Bronchial epithelial cell (primary cell): ENCODE data around the gene NDST3. TPM values are rescaled to one million over a fixed set of nuclear protein-coding genes. Genes with fewer than 3 reads are reported as not detected.

Source experiments
- DNase-seq: peaks from one replicate; pipeline ENCODE4 v3.0.0-alpha.2; 2010; ENCODE audit warnings: low read depth
- FAIRE-seq: peaks from 2 replicates; lab custom pipeline; 2011; peaks lifted over from hg19 to GRCh38; lab: Jason Lieb, UNC
- H3K27me3 ChIP-seq: 2 replicates; pipeline ENCODE4 v1.5.1; 2011; ENCODE audit warnings: low read length; ENCODE audit not compliant: control insufficient read depth, insufficient read depth
- H3K36me3 ChIP-seq: 2 replicates; pipeline ENCODE4 v1.5.1; 2011; ENCODE audit warnings: low read length; ENCODE audit not compliant: control insufficient read depth, insufficient read depth
- H3K4me3 ChIP-seq: 2 replicates; pipeline ENCODE4 v1.5.1; 2011; ENCODE audit warnings: mild to moderate bottlenecking, low read depth, low read length, control low read depth
- total RNA-seq: library from RNA; depleted of rRNA; stranded (reverse); fragments of >200 nt; gene quantifications from 2 replicates; pipeline ENCODE4 v1.2.1, GENCODE V29; 2014
- TF ChIP-seq, protein P1 (sequence below): IDR thresholded peaks from 2 replicates; pipeline ENCODE4 v1.5.1; 2011; ENCODE audit warnings: mild to moderate bottlenecking, moderate library complexity, low read length, control low read depth, inconsistent platforms; ENCODE audit not compliant: insufficient read depth, severe bottlenecking

The NDST3 gene
- total RNA-seq, 1 donor from 2014 or later = not detected

DNA sequence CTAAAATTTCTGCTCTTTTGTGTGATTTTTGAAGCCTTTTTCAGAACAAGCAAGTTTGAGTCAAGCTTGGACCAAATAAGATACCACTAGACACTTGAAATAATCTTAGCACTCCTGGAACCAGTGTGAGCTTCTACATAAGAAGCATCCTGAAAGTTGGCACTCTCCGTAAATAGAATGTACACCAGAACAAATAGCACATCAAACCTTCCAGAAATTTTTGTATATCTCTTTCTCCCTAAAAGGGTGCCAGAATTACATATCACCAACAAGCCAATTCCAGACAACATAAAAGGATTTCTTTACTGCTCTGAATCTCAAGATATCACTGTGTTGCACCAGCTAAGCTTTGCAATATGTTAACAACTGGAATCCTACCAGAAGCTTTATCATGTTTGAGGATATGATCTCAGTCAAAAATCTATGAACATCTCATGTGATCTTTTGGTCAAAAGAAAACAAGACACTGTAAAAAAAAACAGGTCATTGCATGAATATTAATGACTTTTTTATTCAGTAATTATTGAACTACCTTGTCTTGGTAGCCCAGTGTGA, 201.4 kb downstream of the NDST3 start:
- Histone ChIP-seq H3K36me3 (no peaks in the 10 kb centered on the region), H3K4me3 (no peak overlapping the region), H3K27me3 (no peaks in the 10 kb centered on the region)
- TF ChIP-seq, protein P1, sequence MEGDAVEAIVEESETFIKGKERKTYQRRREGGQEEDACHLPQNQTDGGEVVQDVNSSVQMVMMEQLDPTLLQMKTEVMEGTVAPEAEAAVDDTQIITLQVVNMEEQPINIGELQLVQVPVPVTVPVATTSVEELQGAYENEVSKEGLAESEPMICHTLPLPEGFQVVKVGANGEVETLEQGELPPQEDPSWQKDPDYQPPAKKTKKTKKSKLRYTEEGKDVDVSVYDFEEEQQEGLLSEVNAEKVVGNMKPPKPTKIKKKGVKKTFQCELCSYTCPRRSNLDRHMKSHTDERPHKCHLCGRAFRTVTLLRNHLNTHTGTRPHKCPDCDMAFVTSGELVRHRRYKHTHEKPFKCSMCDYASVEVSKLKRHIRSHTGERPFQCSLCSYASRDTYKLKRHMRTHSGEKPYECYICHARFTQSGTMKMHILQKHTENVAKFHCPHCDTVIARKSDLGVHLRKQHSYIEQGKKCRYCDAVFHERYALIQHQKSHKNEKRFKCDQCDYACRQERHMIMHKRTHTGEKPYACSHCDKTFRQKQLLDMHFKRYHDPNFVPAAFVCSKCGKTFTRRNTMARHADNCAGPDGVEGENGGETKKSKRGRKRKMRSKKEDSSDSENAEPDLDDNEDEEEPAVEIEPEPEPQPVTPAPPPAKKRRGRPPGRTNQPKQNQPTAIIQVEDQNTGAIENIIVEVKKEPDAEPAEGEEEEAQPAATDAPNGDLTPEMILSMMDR = no peak
- no peak for FAIRE-seq
- no peak for DNase-seq

DNA sequence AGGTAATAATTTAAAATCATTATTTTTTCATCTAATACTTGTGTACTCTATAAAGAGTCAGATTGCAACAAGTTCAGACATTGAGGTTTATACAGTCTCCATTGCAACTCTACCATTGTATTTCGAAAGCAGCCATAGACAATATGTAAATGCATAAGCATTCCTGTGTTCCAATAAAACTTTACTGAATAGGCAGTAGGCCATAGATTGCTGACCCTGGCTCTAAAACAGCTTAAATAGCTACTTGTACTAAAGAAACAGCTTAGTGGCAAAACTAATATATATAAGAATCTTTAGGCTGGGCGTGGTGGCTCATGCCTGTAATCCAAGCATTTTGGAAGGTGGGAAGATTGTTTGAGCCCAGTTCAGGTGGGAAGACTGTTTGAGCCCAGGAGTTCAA, 203.2 kb downstream of the NDST3 start:
- Histone ChIP-seq H3K4me3 (no peak overlapping the region), H3K36me3 (no peaks in the 10 kb centered on the region), H3K27me3 (no peaks in the 10 kb centered on the region)
- TF ChIP-seq, protein P1 = no peak
- DNase-seq = no peak
- FAIRE-seq = no peak

DNA sequence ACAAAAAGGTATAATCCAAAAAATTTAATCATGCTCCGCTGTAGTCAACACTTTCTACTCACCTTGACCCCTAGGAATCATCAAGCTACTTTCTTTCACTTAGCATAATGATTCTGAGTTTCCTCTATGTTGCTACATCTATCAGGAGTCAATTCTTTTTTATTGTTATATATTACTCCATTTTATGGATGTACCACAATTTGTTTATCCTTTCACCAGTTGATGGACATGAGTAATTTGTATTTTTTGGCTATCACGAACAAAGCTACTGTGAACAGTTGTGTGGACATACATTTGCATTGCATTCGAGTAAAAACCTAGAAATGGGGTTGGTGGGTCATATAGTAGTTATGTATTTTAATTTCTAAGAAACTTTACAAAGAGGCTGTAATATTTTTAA, 215.6 kb downstream of the NDST3 start:
- DNase-seq (no peak), FAIRE-seq (no peak)
- no peaks in the 10 kb centered on the region for H3K27me3 ChIP-seq
- H3K36me3 ChIP-seq = no peaks in the 10 kb centered on the region
- H3K4me3 ChIP-seq = no peak overlapping the region
- TF ChIP-seq, protein P1 = no peak

DNA sequence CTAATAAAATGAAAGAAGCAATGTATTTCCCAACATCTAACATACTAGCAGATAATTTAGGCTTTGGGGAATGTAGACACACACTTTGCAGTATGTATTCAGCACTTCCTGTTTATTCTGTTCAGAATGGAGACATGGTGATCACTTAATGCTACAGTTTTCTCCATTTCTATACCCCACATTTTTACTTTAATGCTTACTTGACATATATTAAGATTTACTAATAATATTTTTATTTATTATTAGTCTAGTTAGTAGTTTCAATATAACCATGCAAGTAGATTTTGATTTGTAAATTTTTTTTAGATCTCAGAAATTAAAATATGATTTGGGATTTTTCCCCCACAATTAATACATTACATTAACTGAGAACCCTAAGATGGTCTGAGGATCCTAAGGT, 220.1 kb downstream of the NDST3 start:
- FAIRE-seq (no peak), DNase-seq (no peak)
- H3K4me3 ChIP-seq = no peak overlapping the region
- TF ChIP-seq, protein P1 = no peak
- H3K27me3 ChIP-seq = no peaks in the 10 kb centered on the region
- H3K36me3 ChIP-seq = no peaks in the 10 kb centered on the region

DNA sequence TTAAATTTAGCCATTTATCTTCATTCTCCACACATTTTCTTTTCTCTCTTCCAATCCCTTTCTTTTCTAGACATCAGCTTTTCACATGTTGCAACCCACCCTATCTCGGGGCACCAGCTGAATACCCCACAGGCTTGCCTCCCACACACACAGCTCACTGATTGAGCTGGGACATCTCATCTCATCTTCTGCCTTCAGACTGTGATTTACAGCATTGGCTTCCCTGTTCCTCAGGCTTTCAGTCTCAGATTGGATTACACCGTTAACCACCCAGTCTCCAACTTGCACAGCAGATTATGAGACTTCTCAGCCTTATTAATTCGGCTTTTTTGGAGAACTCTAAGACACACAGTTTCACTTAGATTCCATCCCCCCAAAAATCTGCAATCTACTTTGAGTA, 224.8 kb downstream of the NDST3 start:
- Histone ChIP-seq H3K36me3 (no peaks in the 10 kb centered on the region), H3K4me3 (no peak overlapping the region), H3K27me3 (no peaks in the 10 kb centered on the region)
- no peak for FAIRE-seq
- no peak for DNase-seq
- TF ChIP-seq, protein P1 = no peak

DNA sequence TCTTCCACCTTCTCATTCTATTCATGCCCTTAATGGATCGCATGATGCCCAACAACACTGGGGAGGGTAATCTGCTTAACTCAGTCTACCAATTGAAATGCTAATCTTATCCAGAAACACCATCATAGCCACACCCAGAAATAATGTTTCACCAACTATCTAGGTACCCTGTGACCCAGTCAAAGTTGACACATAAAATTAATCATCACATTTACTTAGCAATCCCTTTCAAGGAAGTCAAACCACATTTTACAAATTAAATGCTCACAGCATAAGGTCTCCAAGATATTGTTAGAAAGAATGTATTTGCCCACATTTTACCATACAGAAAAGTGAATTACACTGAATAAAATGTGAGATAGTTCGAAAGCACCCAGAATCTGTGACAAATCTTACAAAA, 226.0 kb downstream of the NDST3 start:
- TF ChIP-seq, protein P1 = no peak
- FAIRE-seq (no peak), DNase-seq (peak; percentile 67)
- Histone ChIP-seq H3K27me3 (no peaks in the 10 kb centered on the region), H3K36me3 (no peaks in the 10 kb centered on the region), H3K4me3 (no peak overlapping the region)
